Heart right ventricle (tissue), 16 donors: ENCODE data around the gene MEFV. TPM values are rescaled to one million over a fixed set of nuclear protein-coding genes. Genes with fewer than 3 reads are reported as not detected.

Experiments used
- ATAC-seq, 8 donors: fragments of 200-7000 bp; cut with Tn5 transposase; one replicate each; pipeline ENCODE4 v1.9.1; 2020; ENCODE audit warnings: mild to moderate bottlenecking in 8 of 8, moderate library complexity in 8 of 8, moderate number of reproducible peaks in 1 of 8
- DNase-seq, 2 donors: peaks; one replicate each; pipeline ENCODE4 v3.0.0-alpha.2; 2020
- H3K27ac ChIP-seq, 10 donors: fragments of 200-600 bp; sonication (generic) in 2 of 10; one replicate each; pipeline versions ENCODE4 v1.5.0 to v1.8.0; 2020 to 2022; ENCODE audit warnings: mild to moderate bottlenecking in 3 of 10
- H3K27me3 ChIP-seq, 7 donors: fragments of 200-600 bp; one replicate each; pipeline ENCODE4 v1.8.0; 2021 to 2022; ENCODE audit warnings: mild to moderate bottlenecking in 2 of 7
- H3K36me3 ChIP-seq, 9 donors: fragments of 200-600 bp; sonication (generic) in 1 of 9; one replicate each; pipeline versions ENCODE4 v1.5.0 to v1.8.0; 2020 to 2022; ENCODE audit warnings: mild to moderate bottlenecking in 2 of 9
- H3K4me1 ChIP-seq, 9 donors: fragments of 200-600 bp; sonication (generic) in 1 of 9; one replicate each; pipeline versions ENCODE4 v1.5.0 to v1.8.0; 2020 to 2022; ENCODE audit warnings: mild to moderate bottlenecking in 4 of 9
- H3K4me3 ChIP-seq, 10 donors: fragments of 200-600 bp; sonication (generic) in 2 of 10; one replicate each; pipeline versions ENCODE4 v1.5.0 to v1.8.0; 2020 to 2022; ENCODE audit warnings: mild to moderate bottlenecking in 7 of 10, moderate library complexity in 2 of 10
- H3K9me3 ChIP-seq, 11 donors: fragments of 200-600 bp in 10 of 11; sonication (generic) in 2 of 11; one replicate each; pipeline versions ENCODE4 v1.5.0 to v1.8.0; 2013 to 2022; ENCODE audit warnings: mild to moderate bottlenecking in 2 of 11, control low read depth in 1 of 11, moderate library complexity in 1 of 11
- WGBS, 2 donors: extraction: QIAGEN DNeasy Blood & Tissue Kit; methylation state at CpG; one replicate each; pipeline ENCODE4 v1.1.7; 2013; ENCODE audit warnings: inconsistent platforms in 1 of 2; 5-methylcytosine and 5-hydroxymethylcytosine counted together
- intact Hi-C, 10 donors: fragments of 100-400 bp; cut with DNase I; formaldehyde crosslinking; loops; one replicate each; pipeline versions ENCODE4 v1.11.1 to v1.14.2; 2022
- polyA plus RNA-seq, 2 donors: library from polyadenylated mRNA; stranded (reverse); fragments of 200-250 nt; gene quantifications; one replicate each; pipeline ENCODE4 v1.2.3, GENCODE V29; 2013
- total RNA-seq, 10 donors: library from RNA; stranded (reverse); fragmentation: NEBNext Ultra II Directional in 3 of 10; extraction: Animal tissue kit (Norgen Biotek cat#: 25700) in 3 of 10; gene quantifications; one replicate each; pipeline versions ENCODE4 v1.2.1 to v1.2.4, GENCODE V29; 2021 to 2023
- TF ChIP-seq, protein P1 (sequence below), 9 donors: fragments of 200-600 bp; sonication (generic) in 2 of 9; IDR thresholded peaks; one replicate each; pipeline versions ENCODE4 v1.5.0 to v1.8.0; 2021 to 2022; ENCODE audit warnings: antibody characterized with exemption in 9 of 9, mild to moderate bottlenecking in 5 of 9, moderate library complexity in 1 of 9
- donor health status: Arrhythmogenic right ventricular cardiomyopathy.
- donor health status: ischemic (EF 13 %, LVEDD 7.1; RV severe dilation, severe dysfunction).
- donor health status: healthy with polysubstance abuse.
- donor health status: DM: no; HTN: yes; CAD: no.
- donor health status: DM: no; HTN: no; CAD: no.
- donor health status: ischemic (EF 25% LVEDD 6.9; RV normal size, moderate dysfunction).
- donor health status: ischemic (EF 25% LVEDD 5.7; RV mildly dilated, moderate dysfunction).
- donor health status: healthy.
- donor health status: DM: yes; HTN: yes; CAD: no.
- donor health status: Ischemic cardiomyopathy.
- donor health status: ischemic (EF 35%, LVEDD 5.7; RV mildly dilated, moderate dysfunction).
- donor health status: nonischemic (EF 11% LVEDD 7.7; RV severe dilation, severe dysfunction).
- donor health status: DM: yes; HTN: yes; CAD: no.
- donor health status: PGD.
- donor health status: ischemic (EF 29% LVEDD 5.4; RV normal size, mild dysfunction).
- donor health status: nonischemic (EF 23%, LVEDD 6.1; RV moderate dilation, normal function).

MEFV gene
- total and polyA plus RNA-seq, 12 donors, result 0.11 to 3.1 (median 0.46) TPM

DNA sequence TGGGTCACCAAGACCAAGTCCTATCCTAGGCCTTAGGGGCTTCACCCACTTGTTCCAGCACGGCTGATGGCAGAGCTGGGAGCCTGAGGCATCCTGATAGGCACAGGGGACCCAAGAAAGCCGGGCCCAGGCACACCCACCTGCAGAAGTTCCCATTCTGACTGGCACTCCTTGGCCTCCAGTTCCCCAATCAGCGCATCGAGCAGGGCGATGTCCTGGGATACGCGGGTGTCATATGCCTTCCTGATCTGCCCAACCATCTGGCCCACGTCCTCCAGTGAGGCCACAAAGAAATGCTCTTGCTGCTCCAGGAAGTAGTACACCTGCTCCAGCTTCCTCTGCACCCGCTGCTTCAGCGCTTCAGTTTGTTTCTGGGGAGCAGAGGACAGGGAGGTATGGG is 9.6 kb downstream of the MEFV start:
- TF ChIP-seq, protein P1, sequence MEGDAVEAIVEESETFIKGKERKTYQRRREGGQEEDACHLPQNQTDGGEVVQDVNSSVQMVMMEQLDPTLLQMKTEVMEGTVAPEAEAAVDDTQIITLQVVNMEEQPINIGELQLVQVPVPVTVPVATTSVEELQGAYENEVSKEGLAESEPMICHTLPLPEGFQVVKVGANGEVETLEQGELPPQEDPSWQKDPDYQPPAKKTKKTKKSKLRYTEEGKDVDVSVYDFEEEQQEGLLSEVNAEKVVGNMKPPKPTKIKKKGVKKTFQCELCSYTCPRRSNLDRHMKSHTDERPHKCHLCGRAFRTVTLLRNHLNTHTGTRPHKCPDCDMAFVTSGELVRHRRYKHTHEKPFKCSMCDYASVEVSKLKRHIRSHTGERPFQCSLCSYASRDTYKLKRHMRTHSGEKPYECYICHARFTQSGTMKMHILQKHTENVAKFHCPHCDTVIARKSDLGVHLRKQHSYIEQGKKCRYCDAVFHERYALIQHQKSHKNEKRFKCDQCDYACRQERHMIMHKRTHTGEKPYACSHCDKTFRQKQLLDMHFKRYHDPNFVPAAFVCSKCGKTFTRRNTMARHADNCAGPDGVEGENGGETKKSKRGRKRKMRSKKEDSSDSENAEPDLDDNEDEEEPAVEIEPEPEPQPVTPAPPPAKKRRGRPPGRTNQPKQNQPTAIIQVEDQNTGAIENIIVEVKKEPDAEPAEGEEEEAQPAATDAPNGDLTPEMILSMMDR (IDR thresholded peaks at IDR 0.05), result no peak
- ATAC-seq (no peak), DNase-seq (no peak)
- WGBS, 2 donors, result 76 to 81% methylated on average over 10 of the region's 10 CpGs
- Histone ChIP-seq H3K27ac (no peak overlapping the region), H3K27me3 (peaks cover 0 to 24% (median 0%) of the 10 kb centered on the region in 7 donors), H3K4me3 (no peak overlapping the region), H3K4me1 (no peaks in the 10 kb centered on the region), H3K36me3 (peaks cover 0 to 54% (median 0%) of the 10 kb centered on the region in 9 donors), H3K9me3 (no peaks in the 10 kb centered on the region)
- intact Hi-C loops, result no loop called here

DNA sequence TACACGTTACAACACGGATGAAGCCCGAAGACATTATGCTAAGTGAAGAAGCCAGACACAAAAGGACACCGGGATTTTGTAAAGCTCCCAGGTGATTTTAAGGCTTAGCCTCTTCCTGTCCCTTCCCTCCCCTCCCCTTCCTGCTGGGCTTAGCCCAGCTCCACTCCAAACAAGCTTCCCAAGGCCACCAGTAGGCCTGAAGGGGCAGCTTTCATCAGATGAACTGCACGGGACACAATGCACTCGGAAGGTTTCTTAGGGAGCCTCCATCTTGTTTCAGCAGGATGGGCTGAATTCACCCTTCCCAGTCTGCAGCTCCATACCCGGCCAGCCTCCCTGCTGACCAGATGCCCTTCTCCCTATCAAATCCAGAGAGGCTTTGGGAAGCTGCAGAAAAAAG is 10.4 kb downstream of the MEFV start:
- ATAC-seq (no peak), DNase-seq (no peak)
- TF ChIP-seq, protein P1 (IDR thresholded peaks at IDR 0.05), result no peak
- no peaks in the 10 kb centered on the region for H3K4me1 ChIP-seq
- WGBS, 2 donors, result 74 to 77% methylated on average over 7 of the region's 7 CpGs
- H3K27me3 ChIP-seq, result peaks cover 0 to 24% (median 0%) of the 10 kb centered on the region in 7 donors
- intact Hi-C loops, result no loop called here
- H3K4me3 ChIP-seq, result no peak overlapping the region
- peaks cover 0 to 54% (median 0%) of the 10 kb centered on the region in 9 donors for H3K36me3 ChIP-seq
- no peak overlapping the region for H3K27ac ChIP-seq
- H3K9me3 ChIP-seq, result no peaks in the 10 kb centered on the region

DNA sequence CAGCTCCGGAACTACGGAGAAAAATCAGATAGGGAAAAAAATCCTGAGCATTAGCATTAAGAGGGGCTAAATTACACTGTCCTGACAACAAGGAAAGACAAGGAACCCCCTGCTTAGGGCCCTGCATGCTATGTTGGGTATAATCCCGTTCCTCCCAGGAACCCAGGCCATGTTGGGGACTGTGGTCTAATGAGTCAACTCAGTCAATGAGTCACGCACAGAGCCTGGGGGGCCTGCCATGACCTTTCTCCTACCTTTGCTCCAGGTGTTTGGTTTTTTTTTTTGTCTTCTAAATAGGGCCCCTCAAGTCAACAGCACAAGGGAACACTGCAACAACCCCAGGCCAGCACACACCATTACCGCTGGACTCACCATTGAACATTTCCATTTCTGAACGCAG is 12.6 kb downstream of the MEFV start:
- Histone ChIP-seq H3K27me3 (peaks cover 0 to 27% (median 0%) of the 10 kb centered on the region in 7 donors), H3K36me3 (peaks cover 0 to 45% (median 0%) of the 10 kb centered on the region in 9 donors), H3K9me3 (no peaks in the 10 kb centered on the region), H3K27ac (peak overlapping the region in 1 of 10 donors; percentile 31), H3K4me1 (no peaks in the 10 kb centered on the region), H3K4me3 (no peak overlapping the region)
- ATAC-seq (no peak), DNase-seq (no peak)
- TF ChIP-seq, protein P1 (IDR thresholded peaks at IDR 0.05), result no peak
- intact Hi-C loops, result no loop called here
- WGBS, 2 donors, result 70 to 72% methylated on average over 6 of the region's 6 CpGs

DNA sequence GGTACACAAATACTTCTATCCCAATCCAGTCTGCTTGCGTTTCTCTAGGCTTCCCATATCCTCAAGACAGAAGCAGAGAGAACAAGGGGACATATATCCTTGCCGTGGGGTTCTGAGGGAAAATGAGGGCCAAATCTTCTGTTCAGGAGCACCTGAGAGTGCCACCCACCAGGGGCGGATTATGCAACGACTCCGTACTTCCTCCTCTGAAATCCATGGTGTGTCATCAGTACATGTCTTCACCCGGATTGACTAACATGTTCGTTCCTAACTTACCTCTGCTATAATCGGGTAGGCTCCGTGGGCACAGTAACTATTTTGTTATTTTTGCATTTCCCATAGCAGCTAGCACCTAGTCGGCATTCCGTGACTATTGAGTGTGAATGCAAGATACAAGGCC is 13.7 kb downstream of the MEFV start:
- intact Hi-C loops, result no loop called here
- no peaks in the 10 kb centered on the region for H3K9me3 ChIP-seq
- no peak for DNase-seq
- ATAC-seq, result no peak
- H3K4me1 ChIP-seq, result no peaks in the 10 kb centered on the region
- peaks cover 0 to 35% (median 0%) of the 10 kb centered on the region in 9 donors for H3K36me3 ChIP-seq
- WGBS, 2 donors, result 86% methylated on average over 11 of the region's 11 CpGs
- H3K27me3 ChIP-seq, result peaks cover 0 to 22% (median 0%) of the 10 kb centered on the region in 7 donors
- TF ChIP-seq, protein P1 (IDR thresholded peaks at IDR 0.05), result no peak
- no peak overlapping the region for H3K4me3 ChIP-seq
- H3K27ac ChIP-seq, result peak overlapping the region in 1 of 10 donors; percentile 31
